GM12878 (cell line): Measurements from ENCODE around the gene ACSF2. TPM values are rescaled to one million over a fixed set of nuclear protein-coding genes. Genes with fewer than 3 reads are reported as not detected.

ENCODE experiments used
- ATAC-seq: fragments of 200-7000 bp; cut with Tn5 transposase; 3 replicates; pipeline ENCODE4 v1.9.1; 2020; ENCODE audit warnings: mild to moderate bottlenecking, moderate library complexity
- BruUV-seq: library from RNA; stranded (reverse); fragments of 400-500 nt; replicated peaks from 2 replicates; lab custom pipeline; 2021; lab: Mats Ljungman, UMichigan
- CTCF ChIA-PET: fragments of 300-600 bp; sonication (Branson Sonifier 250); formaldehyde crosslinking; extraction: SDS; loops from one replicate; lab custom pipeline; 2021; ENCODE audit warnings: inconsistent platforms; lab: Yijun Ruan, JAX
- POLR2A ChIA-PET: fragments of 350-600 bp; formaldehyde crosslinking; extraction: SDS; loops from one replicate; lab custom pipeline; 2021; ENCODE audit warnings: inconsistent platforms; lab: Charles Lee
- RAD21 ChIA-PET: fragments of 300-600 bp; sonication (Branson Sonifier 250); formaldehyde crosslinking; loops from one replicate; lab custom pipeline; 2023; ENCODE audit warnings: antibody characterized with exemption; ENCODE audit not compliant: unreplicated experiment; lab: Charles Lee
- SMC1A ChIA-PET: fragments of 300-600 bp; sonication (Branson Sonifier 250); formaldehyde crosslinking; loops from one replicate; lab custom pipeline; 2023; ENCODE audit not compliant: unreplicated experiment, uncharacterized antibody; lab: Charles Lee
- DNase-seq: peaks from one replicate; pipeline ENCODE4 v3.0.0-alpha.2; 2011; ENCODE audit warnings: low read depth, low spot score
- FAIRE-seq: peaks from 3 replicates; lab custom pipeline; 2011; peaks lifted over from hg19 to GRCh38; lab: Jason Lieb, UNC
- H2AFZ ChIP-seq: 2 replicates; pipeline ENCODE4 v1.6.0; 2011; ENCODE audit warnings: low read depth, low read length, control low read depth; ENCODE audit not compliant: control insufficient read depth
- H3K27ac ChIP-seq: 2 replicates; pipeline ENCODE4 v1.5.1; 2011; ENCODE audit warnings: control low read depth; ENCODE audit not compliant: control insufficient read depth, insufficient read depth
- H3K27me3 ChIP-seq, 2 experiments: replicated peaks in 1 of 2; 2 replicates each; pipeline versions ENCODE4 v1.6.0 to v1.6.1; 2011; ENCODE audit warnings: low read length in 1 of 2; ENCODE audit not compliant: control insufficient read depth in 2 of 2, insufficient read depth in 2 of 2
- H3K36me3 ChIP-seq, 2 experiments: 2 replicates each; pipeline ENCODE4 v1.5.1; 2011; ENCODE audit warnings: low read length in 1 of 2; ENCODE audit not compliant: control insufficient read depth in 2 of 2, insufficient read depth in 2 of 2
- H3K4me1 ChIP-seq: 2 replicates; pipeline ENCODE4 v1.6.1; 2011; ENCODE audit warnings: mild to moderate bottlenecking, low read length, moderate library complexity, mixed read lengths; ENCODE audit not compliant: control insufficient read depth, insufficient read depth
- H3K4me2 ChIP-seq: 2 replicates; pipeline ENCODE4 v1.6.0; 2011; ENCODE audit warnings: control low read depth; ENCODE audit not compliant: control insufficient read depth, insufficient read depth
- H3K4me3 ChIP-seq: fragments of 200-600 bp; sonication (generic); 2 replicates; pipeline ENCODE4 v1.5.1; 2016
- H3K79me2 ChIP-seq: 2 replicates; pipeline ENCODE4 v1.6.0; 2011; ENCODE audit warnings: low read length; ENCODE audit not compliant: control insufficient read depth, insufficient read depth
- H3K9ac ChIP-seq: 2 replicates; pipeline ENCODE4 v1.8.0; 2011; ENCODE audit warnings: low read length, control low read depth, mixed read lengths; ENCODE audit not compliant: control insufficient read depth, insufficient read depth
- H3K9me3 ChIP-seq: replicated peaks from 3 replicates; pipeline ENCODE4 v1.5.1; 2011; ENCODE audit warnings: mild to moderate bottlenecking, low read length; ENCODE audit not compliant: control insufficient read depth, insufficient read depth
- H4K20me1 ChIP-seq: 2 replicates; pipeline ENCODE4 v1.6.0; 2011; ENCODE audit not compliant: control insufficient read depth, insufficient read depth
- DPF2 ChIP-seq: fragments of 450-650 bp; IDR thresholded peaks from 2 replicates; pipeline ENCODE4 v1.6.1; 2017; ENCODE audit warnings: mild to moderate bottlenecking
- MEF2A ChIP-seq: IDR thresholded peaks from 2 replicates; pipeline ENCODE4 v1.6.1; 2011; ENCODE audit warnings: low read depth, mild to moderate bottlenecking, low read length, moderate library complexity; ENCODE audit not compliant: insufficient read depth
- MXI1 ChIP-seq: fragments of 150-350 bp; IDR thresholded peaks from 2 replicates; pipeline ENCODE4 v1.6.1; 2011; ENCODE audit warnings: low read depth, mild to moderate bottlenecking, inconsistent platforms, low read length, improper control_type of control experiment
- NBN ChIP-seq: fragments of 450-650 bp; IDR thresholded peaks from 2 replicates; pipeline ENCODE4 v1.6.1; 2016
- NFIC ChIP-seq: IDR thresholded peaks from 2 replicates; pipeline ENCODE4 v1.6.1; 2012; ENCODE audit warnings: low read depth, mild to moderate bottlenecking, inconsistent platforms, low read length, moderate library complexity
- NKRF ChIP-seq: fragments of 450-650 bp; conservative IDR thresholded peaks from 2 replicates; pipeline ENCODE4 v1.6.1; 2017; ENCODE audit warnings: mild to moderate bottlenecking, moderate library complexity
- NR2C1 ChIP-seq: fragments of 450-650 bp; IDR thresholded peaks from 2 replicates; pipeline ENCODE4 v1.6.1; 2017; ENCODE audit warnings: antibody characterized with exemption, mild to moderate bottlenecking, moderate library complexity
- RCOR1 ChIP-seq: conservative IDR thresholded peaks from 2 replicates; pipeline ENCODE4 v1.6.1; 2012; ENCODE audit warnings: low read depth, low read length, improper control_type of control experiment
- SUPT20H ChIP-seq: IDR thresholded peaks from 2 replicates; pipeline ENCODE4 v1.6.1; 2011; ENCODE audit warnings: low read depth, mild to moderate bottlenecking, low read length, moderate library complexity, borderline replicate concordance; ENCODE audit not compliant: control insufficient read depth
- ZNF217 ChIP-seq: fragments of 450-650 bp; IDR thresholded peaks from 2 replicates; pipeline ENCODE4 v1.6.1; 2017; ENCODE audit warnings: antibody characterized with exemption, mild to moderate bottlenecking
- WGBS: methylation state at CpG from one replicate; pipeline ENCODE4 v1.1.6; 2016; ENCODE audit warnings: low lambda C conversion rate; ENCODE audit not compliant: insufficient replicate concordance, insufficient coverage; ENCODE audit errors: missing lambda C conversion rate; 5-methylcytosine and 5-hydroxymethylcytosine counted together
- in situ Hi-C: fragments of 300-500 bp; cut with MboI; formaldehyde crosslinking; loops from 9 replicates; pipeline ENCODE4 v1.14.3; 2018; ENCODE audit warnings: mixed read lengths
- intact Hi-C: fragments of 100-400 bp; cut with micrococcal nuclease; formaldehyde crosslinking; loops from one replicate; pipeline ENCODE4 v1.14.2; 2022; ENCODE audit not compliant: unreplicated experiment
- polyA plus RNA-seq, 11 experiments: library from polyadenylated mRNA; depleted of rRNA in 4 of 11; unstranded in 6 of 11; stranded (reverse) in 5 of 11; fragments of >200 nt; fragmentation: Nextera tagmentation in 4 of 11; fragmentation: Illumina TruSeq in 1 of 11; extraction: Ambion mirVana in 4 of 11; extraction: Trizol in 1 of 11; gene quantifications; 1 replicate in 1 of 11; 2 replicates in 10 of 11; pipeline versions ENCODE4 v1.2.1 to v1.2.3, GENCODE V29; 2011 to 2016; ENCODE audit warnings: inconsistent platforms in 2 of 11, missing spikeins in 2 of 11, low read depth in 1 of 11
- total RNA-seq, 4 experiments: library from RNA; depleted of rRNA in 3 of 4; stranded (reverse); fragments of >200 nt in 3 of 4; fragmentation: Illumina TruSeq in 1 of 4; extraction: Trizol in 1 of 4; gene quantifications; 2 replicates each; pipeline versions ENCODE4 v1.2.1 to v1.2.3, GENCODE V29; 2013 to 2021
- TF ChIP-seq, protein P1 (sequence below): fragments of 450-650 bp; formaldehyde crosslinking; IDR thresholded peaks from 2 replicates; pipeline ENCODE4 v1.5.0; 2022; ENCODE audit warnings: mild to moderate bottlenecking, missing genetic modification characterization

Gene ACSF2
- total and polyA plus RNA-seq, 10 of the 15 experiments (the other 5 are each of a cell fraction or from before 2014, with no cell fraction given), result 7.1 to 32.8 (median 16.8) TPM

DNA sequence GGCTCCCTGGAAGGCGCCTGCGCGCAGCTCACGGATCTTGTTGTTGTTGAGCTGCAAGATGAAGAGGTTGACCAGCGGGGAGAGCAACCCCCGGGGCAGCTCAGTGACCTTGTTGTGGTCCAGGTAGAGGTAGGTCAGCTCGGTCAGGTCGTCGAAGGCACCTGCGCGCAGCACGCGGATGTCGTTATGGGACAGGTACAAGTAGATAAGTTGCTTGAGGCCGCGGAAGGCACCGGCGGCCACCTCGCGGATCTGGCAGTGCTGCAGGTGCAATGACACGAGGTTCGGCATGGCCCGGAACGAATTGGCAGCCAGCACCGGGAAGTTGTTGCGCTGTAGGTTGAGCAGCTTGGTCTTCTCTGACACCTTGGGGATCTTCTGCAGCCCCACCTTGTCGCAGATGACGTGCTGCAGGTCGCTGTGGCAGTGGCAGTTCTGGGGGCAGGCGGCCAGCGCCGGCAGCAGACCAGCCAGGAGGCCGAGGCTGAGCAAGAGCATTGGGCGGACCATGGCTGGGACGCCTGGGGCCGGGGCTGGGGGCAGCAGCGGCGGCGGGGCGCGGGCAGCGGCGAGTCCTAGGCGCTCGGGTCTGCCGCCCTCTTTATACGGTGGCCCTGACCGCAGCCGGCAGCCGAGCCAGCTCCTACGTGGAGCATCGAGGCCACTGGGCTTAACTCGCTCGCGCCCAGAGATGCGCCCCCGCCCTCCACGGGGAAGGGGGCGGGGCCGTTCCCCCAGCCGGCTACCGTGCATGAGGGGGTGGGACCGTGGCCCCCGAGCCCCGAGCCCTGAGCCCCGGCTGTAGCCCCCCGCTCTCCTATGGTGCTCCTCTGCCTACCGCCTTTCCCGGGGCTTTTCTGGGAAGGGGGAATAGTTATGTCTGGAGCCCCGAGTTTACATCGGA is 42.5 kb downstream of the ACSF2 start, which contains the start of gene CHAD:
Gene CHAD, minus strand, starts transcription at position 577 of the 904 bp plus-strand sequence. Its CDS starts 67 bp downstream, at position 510.
- DNase-seq (no peak), FAIRE-seq (no peak), ATAC-seq (no peak)
- Histone ChIP-seq H3K27me3 (peaks cover 0 to 3% of the 10 kb centered on the region in 2 experiments; a peak in 2 of 4 replicates), H4K20me1 (no peaks in the 10 kb centered on the region), H3K4me3 (no peak within 1 kb of the TSS), H3K9ac (no peak within 1 kb of the TSS), H3K4me1 (no peaks in the 10 kb centered on the region), H3K4me2 (no peak within 1 kb of the TSS), H3K27ac (no peak within 1 kb of the TSS), H3K36me3 (no peaks in the 10 kb centered on the region), H3K9me3 (no peaks in the 10 kb centered on the region), H2AFZ (no peak within 1 kb of the TSS), H3K79me2 (no peaks in the 10 kb centered on the region)
- CTCF ChIA-PET, result interaction anchor here (0.6 to 0.7 kb wide), 2 partner anchors 104 to 107 kb away, joined by 3 read pairs; no protein-coding TSS in a partner anchor
- WGBS, result 52% methylated on average over 52 of the region's 71 CpGs
- SMC1A ChIA-PET, result no interaction called here
- in situ Hi-C loops (no loop called here), intact Hi-C loops (no loop called here)
- RAD21 ChIA-PET, result no interaction called here
- BruUV-seq, result no TSS peak
- POLR2A ChIA-PET, result no interaction called here
- TF ChIP-seq RCOR1, result no peak
- TF ChIP-seq NBN, result no peak

DNA sequence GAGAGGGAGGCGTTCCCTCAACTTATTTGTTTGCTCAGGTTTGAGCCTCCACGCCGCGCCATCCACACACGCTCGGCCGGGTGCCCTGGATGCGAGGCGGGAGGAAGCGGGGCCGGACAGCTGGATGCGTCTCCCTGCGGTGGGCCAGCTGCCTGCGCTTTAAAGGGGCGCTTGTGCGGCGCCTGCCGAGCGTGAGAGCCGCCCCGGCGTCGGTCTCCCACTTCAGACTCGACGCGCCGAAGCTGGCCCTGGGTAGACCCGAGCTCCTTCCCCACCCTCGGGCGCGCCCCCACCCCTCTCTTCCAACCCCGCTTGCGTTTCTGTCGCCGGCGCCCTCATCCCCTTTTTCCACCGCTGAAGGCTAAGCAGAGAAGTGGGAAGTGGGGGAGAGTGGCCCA is 43.2 kb downstream of the ACSF2 start:
- H3K36me3 ChIP-seq, result no peaks in the 10 kb centered on the region
- no peaks in the 10 kb centered on the region for H3K9me3 ChIP-seq
- H3K79me2 ChIP-seq, result no peaks in the 10 kb centered on the region
- ATAC-seq (no peak), DNase-seq (no peak), FAIRE-seq (no peak)
- no peaks in the 10 kb centered on the region for H3K4me1 ChIP-seq
- no peak overlapping the region for H3K4me3 ChIP-seq
- no peak overlapping the region for H3K4me2 ChIP-seq
- SMC1A ChIA-PET, result no interaction called here
- H2AFZ ChIP-seq, result no peak overlapping the region
- POLR2A ChIA-PET, result no interaction called here
- RAD21 ChIA-PET, result no interaction called here
- in situ Hi-C loops, result no loop called here
- CTCF ChIA-PET, result no interaction called here
- 20% methylated on average over 17 of the region's 37 CpGs for WGBS
- no peaks in the 10 kb centered on the region for H4K20me1 ChIP-seq
- intact Hi-C loops, result no loop called here
- no TSS peak for BruUV-seq
- H3K27me3 ChIP-seq, result peaks cover 0 to 3% of the 10 kb centered on the region in 2 experiments; a peak in 2 of 4 replicates
- no peak overlapping the region for H3K9ac ChIP-seq
- H3K27ac ChIP-seq, result no peak overlapping the region
- no peak for TF ChIP-seq NKRF
- no peak for TF ChIP-seq SUPT20H
- TF ChIP-seq NR2C1, result no peak
- no peak for TF ChIP-seq MEF2A
- TF ChIP-seq NFIC, result no peak
- TF ChIP-seq, protein P1, sequence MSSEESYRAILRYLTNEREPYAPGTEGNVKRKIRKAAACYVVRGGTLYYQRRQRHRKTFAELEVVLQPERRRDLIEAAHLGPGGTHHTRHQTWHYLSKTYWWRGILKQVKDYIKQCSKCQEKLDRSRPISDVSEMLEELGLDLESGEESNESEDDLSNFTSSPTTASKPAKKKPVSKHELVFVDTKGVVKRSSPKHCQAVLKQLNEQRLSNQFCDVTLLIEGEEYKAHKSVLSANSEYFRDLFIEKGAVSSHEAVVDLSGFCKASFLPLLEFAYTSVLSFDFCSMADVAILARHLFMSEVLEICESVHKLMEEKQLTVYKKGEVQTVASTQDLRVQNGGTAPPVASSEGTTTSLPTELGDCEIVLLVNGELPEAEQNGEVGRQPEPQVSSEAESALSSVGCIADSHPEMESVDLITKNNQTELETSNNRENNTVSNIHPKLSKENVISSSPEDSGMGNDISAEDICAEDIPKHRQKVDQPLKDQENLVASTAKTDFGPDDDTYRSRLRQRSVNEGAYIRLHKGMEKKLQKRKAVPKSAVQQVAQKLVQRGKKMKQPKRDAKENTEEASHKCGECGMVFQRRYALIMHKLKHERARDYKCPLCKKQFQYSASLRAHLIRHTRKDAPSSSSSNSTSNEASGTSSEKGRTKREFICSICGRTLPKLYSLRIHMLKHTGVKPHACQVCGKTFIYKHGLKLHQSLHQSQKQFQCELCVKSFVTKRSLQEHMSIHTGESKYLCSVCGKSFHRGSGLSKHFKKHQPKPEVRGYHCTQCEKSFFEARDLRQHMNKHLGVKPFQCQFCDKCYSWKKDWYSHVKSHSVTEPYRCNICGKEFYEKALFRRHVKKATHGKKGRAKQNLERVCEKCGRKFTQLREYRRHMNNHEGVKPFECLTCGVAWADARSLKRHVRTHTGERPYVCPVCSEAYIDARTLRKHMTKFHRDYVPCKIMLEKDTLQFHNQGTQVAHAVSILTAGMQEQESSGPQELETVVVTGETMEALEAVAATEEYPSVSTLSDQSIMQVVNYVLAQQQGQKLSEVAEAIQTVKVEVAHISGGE (CRISPR knock-in tag), result no peak
- no peak for TF ChIP-seq DPF2
- no peak for TF ChIP-seq MXI1
- TF ChIP-seq ZNF217, result no peak
